Pancreas (tissue), 10 donors: ENCODE measurements around the gene RNF121. TPM values are rescaled to one million over a fixed set of nuclear protein-coding genes. Genes with fewer than 3 reads are reported as not detected.

Source experiments
- ATAC-seq, 4 donors: fragments of 200-7000 bp; cut with Tn5 transposase; one replicate each; pipeline versions ENCODE4 v1.8.0 to v1.9.1; 2020; ENCODE audit warnings: mild to moderate bottlenecking in 4 of 4, moderate library complexity in 4 of 4
- DNase-seq, 6 donors: peaks; one replicate each; pipeline ENCODE4 v3.0.0-alpha.2; 2020
- FAIRE-seq: peaks from 2 replicates; lab custom pipeline; 2012; peaks lifted over from hg19 to GRCh38; lab: Jason Lieb, UNC
- H3K27ac ChIP-seq, 4 donors: fragments of 200-600 bp; sonication (generic); 1 replicate in 3 of 4; 2 replicates in 1 of 4; pipeline versions ENCODE4 v1.5.0 to v1.8.0; 2020
- H3K27me3 ChIP-seq, 4 donors: fragments of 200-600 bp; one replicate each; pipeline ENCODE4 v1.8.0; 2021
- H3K36me3 ChIP-seq, 3 donors: fragments of 200-600 bp; sonication (generic) in 1 of 3; one replicate each; pipeline versions ENCODE4 v1.5.0 to v1.8.0; 2020 to 2021
- H3K4me1 ChIP-seq, 3 donors: fragments of 200-600 bp; one replicate each; pipeline ENCODE4 v1.8.0; 2021
- H3K4me3 ChIP-seq, 4 donors: fragments of 200-600 bp; sonication (generic) in 2 of 4; one replicate each; pipeline versions ENCODE4 v1.5.0 to v1.8.0; 2020 to 2021
- H3K9me3 ChIP-seq, 4 donors: fragments of 200-600 bp; one replicate each; pipeline ENCODE4 v1.8.0; 2021
- WGBS, 2 donors: extraction: QIAGEN DNeasy Blood & Tissue Kit; methylation state at CpG; one replicate each; pipeline ENCODE4 v1.1.7; 2013; 5-methylcytosine and 5-hydroxymethylcytosine counted together
- intact Hi-C, 3 donors: fragments of 100-400 bp; cut with DNase I; formaldehyde crosslinking; loops; one replicate each; pipeline versions ENCODE4 v1.11.1 to v1.14.2; 2022
- polyA plus RNA-seq, 2 donors: library from polyadenylated mRNA; stranded (reverse); fragments of 200-250 nt; gene quantifications; one replicate each; pipeline ENCODE4 v1.2.3, GENCODE V29; 2013
- total RNA-seq, 6 donors: library from RNA; stranded (reverse); fragmentation: NEBNext Ultra II Directional in 4 of 6; extraction: Animal tissue kit (Norgen Biotek cat#: 25700) in 4 of 6; gene quantifications; one replicate each; pipeline versions ENCODE4 v1.2.1 to v1.2.4, GENCODE V29; 2021 to 2023
- TF ChIP-seq, protein P1 (sequence below), 4 donors: fragments of 200-600 bp; sonication (generic) in 3 of 4; IDR thresholded peaks; one replicate each; pipeline versions ENCODE4 v1.5.0 to v1.8.0; 2021; ENCODE audit warnings: antibody characterized with exemption in 4 of 4
- donor health status: healthy with polysubstance abuse.
- donor health status: DM: no; HTN: no; CAD: no; lungs with moderate emphysema.
- donor health status: DM: no; HTN: no; CAD: no.
- donor health status: control.
- donor health status: control.
- donor health status: Bipolar disorder and iron deficiency.
- donor health status: DM: yes; HTN: yes; CAD: no.
- donor health status: DM: no; HTN: no; CAD: no.
- donor health status: DM: no; HTN: no; CAD: no.
- donor health status: DM: yes; HTN: yes; CAD: no.

RNF121 gene
- total and polyA plus RNA-seq, 8 donors, result 10.9 to 20.7 (median 13.8) TPM

DNA sequence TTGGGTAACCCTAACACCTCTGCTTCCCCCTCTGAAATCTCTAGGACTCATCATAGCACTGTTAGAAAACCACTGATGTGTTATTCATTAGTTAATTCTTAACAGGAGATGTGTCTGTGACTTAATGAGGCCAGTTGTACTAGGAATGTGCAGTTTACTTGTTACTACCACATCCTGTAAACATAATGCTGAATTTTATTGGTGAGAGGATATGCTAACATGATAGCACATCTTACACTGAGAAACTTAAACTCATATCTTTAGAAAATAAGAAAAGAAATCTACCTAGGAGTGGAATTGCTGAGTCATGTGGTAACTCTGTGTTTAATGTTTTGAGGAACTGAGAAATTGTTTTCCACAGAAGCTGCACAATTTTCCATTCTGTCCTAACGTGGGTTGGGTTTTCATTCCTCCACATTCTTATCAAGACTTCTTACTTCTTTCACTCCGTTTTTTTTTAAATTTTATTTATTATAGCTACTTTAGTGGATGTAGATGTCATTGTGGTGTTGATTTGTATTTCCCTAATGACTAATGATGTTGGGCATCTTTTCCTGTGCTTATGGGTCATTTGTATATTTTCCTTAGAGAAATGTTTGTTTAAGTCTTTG lies 33.7 kb downstream of the RNF121 start:
- H3K4me1 ChIP-seq, result no peaks in the 10 kb centered on the region
- intact Hi-C loops, result no loop called here
- TF ChIP-seq, protein P1, sequence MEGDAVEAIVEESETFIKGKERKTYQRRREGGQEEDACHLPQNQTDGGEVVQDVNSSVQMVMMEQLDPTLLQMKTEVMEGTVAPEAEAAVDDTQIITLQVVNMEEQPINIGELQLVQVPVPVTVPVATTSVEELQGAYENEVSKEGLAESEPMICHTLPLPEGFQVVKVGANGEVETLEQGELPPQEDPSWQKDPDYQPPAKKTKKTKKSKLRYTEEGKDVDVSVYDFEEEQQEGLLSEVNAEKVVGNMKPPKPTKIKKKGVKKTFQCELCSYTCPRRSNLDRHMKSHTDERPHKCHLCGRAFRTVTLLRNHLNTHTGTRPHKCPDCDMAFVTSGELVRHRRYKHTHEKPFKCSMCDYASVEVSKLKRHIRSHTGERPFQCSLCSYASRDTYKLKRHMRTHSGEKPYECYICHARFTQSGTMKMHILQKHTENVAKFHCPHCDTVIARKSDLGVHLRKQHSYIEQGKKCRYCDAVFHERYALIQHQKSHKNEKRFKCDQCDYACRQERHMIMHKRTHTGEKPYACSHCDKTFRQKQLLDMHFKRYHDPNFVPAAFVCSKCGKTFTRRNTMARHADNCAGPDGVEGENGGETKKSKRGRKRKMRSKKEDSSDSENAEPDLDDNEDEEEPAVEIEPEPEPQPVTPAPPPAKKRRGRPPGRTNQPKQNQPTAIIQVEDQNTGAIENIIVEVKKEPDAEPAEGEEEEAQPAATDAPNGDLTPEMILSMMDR (IDR thresholded peaks at IDR 0.05), result no peak
- no peak overlapping the region for H3K4me3 ChIP-seq
- no peak overlapping the region for H3K27ac ChIP-seq
- 72 to 78% methylated on average over 2 of the region's 2 CpGs for WGBS, 2 donors
- H3K9me3 ChIP-seq, result no peaks in the 10 kb centered on the region
- no peaks in the 10 kb centered on the region for H3K36me3 ChIP-seq
- peak in 1 of 4 donors; percentile 27 for ATAC-seq
- H3K27me3 ChIP-seq, result no peaks in the 10 kb centered on the region
- DNase-seq, result no peak
- no peak for FAIRE-seq

DNA sequence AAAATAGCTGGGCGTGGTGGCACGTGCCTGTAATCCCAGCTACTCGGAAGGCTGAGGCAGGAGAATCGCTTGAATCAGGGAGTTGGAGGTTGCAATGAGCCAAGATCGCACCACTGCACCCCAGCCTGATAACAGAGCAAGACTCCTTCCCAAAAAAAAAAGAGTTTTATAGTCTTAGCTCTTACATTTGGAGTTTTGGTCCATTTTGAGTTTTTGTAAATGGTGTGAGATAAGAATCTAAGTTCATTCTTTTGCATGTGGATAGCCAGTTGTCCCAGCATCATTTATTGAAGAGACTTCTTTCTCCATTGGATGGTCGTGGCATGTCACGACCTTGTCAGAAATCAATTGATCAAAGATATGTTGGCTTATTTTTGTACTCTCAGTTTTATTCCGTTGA lies 34.6 kb downstream of the RNF121 start:
- WGBS, 2 donors, result 88 to 93% methylated on average over 8 of the region's 8 CpGs
- Histone ChIP-seq H3K9me3 (no peaks in the 10 kb centered on the region), H3K27ac (no peak overlapping the region), H3K36me3 (no peaks in the 10 kb centered on the region), H3K4me1 (no peaks in the 10 kb centered on the region), H3K4me3 (no peak overlapping the region), H3K27me3 (no peaks in the 10 kb centered on the region)
- TF ChIP-seq, protein P1 (IDR thresholded peaks at IDR 0.05), result no peak
- FAIRE-seq, result no peak
- intact Hi-C loops, result no loop called here
- no peak for ATAC-seq
- no peak for DNase-seq

DNA sequence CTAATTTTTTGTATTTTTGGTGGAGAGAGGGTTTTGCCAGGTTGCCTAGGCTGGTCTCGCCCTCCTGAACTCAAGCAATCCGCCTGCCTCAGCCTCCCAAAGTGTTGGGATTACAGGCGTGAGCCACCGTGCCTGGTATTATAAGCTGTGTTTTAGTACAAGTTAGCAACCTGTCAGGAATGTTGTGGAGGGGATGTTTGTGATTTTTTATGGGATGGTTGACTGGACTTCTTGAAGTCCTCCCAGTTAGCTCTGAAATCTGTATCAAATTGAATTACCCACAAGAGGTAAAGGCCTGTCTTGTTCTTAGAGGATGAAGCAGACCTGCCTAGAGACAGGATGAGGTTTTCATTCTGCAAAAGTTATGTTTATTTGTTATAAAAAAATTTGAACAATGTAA lies 35.8 kb downstream of the RNF121 start:
- ATAC-seq (no peak), FAIRE-seq (no peak), DNase-seq (no peak)
- no peaks in the 10 kb centered on the region for H3K27me3 ChIP-seq
- no peaks in the 10 kb centered on the region for H3K9me3 ChIP-seq
- H3K4me1 ChIP-seq, result no peaks in the 10 kb centered on the region
- no peak overlapping the region for H3K27ac ChIP-seq
- TF ChIP-seq, protein P1 (IDR thresholded peaks at IDR 0.05), result no peak
- peaks cover 0 to 2% (median 0%) of the 10 kb centered on the region in 3 donors for H3K36me3 ChIP-seq
- intact Hi-C loops, result no loop called here
- 93 to 97% methylated on average over 4 of the region's 4 CpGs for WGBS, 2 donors
- no peak overlapping the region for H3K4me3 ChIP-seq

DNA sequence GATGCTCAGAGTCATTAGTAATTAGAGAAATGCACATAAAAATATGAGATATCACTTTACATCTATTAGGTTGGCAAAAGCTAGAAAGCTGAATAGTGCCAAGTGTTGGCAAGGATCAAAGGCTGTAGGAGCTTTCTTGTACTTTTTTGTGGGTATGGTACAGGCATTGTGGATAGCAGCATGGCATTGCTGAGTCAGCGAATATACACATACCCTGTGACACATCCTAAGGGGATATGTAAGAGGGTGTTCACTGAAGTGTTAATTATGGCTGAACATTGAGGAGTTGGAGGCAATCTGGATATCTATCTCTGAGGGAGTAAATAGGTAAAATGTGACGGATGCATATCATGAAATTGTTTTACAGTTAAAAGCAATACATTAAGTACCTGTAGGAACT lies 42.8 kb downstream of the RNF121 start:
- no peak for ATAC-seq
- intact Hi-C loops, result no loop called here

DNA sequence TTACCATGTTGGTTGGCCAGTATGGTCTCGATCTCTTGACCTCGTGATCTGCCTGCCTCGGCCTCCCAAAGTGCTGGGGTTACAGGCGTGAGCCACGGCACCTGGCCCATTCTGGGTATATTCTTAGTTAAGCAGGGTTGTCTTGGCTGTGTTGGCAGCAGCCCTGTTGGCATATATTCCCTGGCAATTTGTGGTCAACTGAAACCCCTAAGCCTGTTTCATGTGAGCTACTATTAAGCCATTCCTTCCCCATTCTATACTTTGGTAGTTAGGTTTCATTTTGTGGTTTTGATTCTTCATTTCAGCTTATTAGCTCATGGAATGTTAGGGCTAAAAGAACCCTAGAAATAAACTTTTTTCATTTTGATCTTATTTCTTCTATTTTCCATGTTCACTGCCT lies 47.7 kb downstream of the RNF121 start:
- TF ChIP-seq, protein P1 (IDR thresholded peaks at IDR 0.05), result no peak

More for the DNA sequence above, 42.8 kb downstream of the RNF121 start:
- FAIRE-seq, result no peak
- 94 to 97% methylated on average over 2 of the region's 2 CpGs for WGBS, 2 donors
- no peak for DNase-seq
- TF ChIP-seq, protein P1 (IDR thresholded peaks at IDR 0.05), result no peak
- Histone ChIP-seq H3K27me3 (no peaks in the 10 kb centered on the region), H3K4me1 (no peaks in the 10 kb centered on the region), H3K36me3 (peaks cover 0 to 8% (median 0%) of the 10 kb centered on the region in 3 donors), H3K9me3 (no peaks in the 10 kb centered on the region), H3K4me3 (no peak overlapping the region), H3K27ac (no peak overlapping the region)

More for the DNA sequence above, 47.7 kb downstream of the RNF121 start:
- Histone ChIP-seq H3K4me1 (no peaks in the 10 kb centered on the region), H3K9me3 (no peaks in the 10 kb centered on the region), H3K36me3 (peaks cover 0 to 4% (median 0%) of the 10 kb centered on the region in 3 donors), H3K4me3 (no peak overlapping the region), H3K27me3 (no peaks in the 10 kb centered on the region), H3K27ac (no peak overlapping the region)
- 86 to 91% methylated on average over 5 of the region's 5 CpGs for WGBS, 2 donors
- DNase-seq (no peak), ATAC-seq (no peak), FAIRE-seq (no peak)
- intact Hi-C loops, result no loop called here
